ENCODE data around the gene LHX4.

DNA sequence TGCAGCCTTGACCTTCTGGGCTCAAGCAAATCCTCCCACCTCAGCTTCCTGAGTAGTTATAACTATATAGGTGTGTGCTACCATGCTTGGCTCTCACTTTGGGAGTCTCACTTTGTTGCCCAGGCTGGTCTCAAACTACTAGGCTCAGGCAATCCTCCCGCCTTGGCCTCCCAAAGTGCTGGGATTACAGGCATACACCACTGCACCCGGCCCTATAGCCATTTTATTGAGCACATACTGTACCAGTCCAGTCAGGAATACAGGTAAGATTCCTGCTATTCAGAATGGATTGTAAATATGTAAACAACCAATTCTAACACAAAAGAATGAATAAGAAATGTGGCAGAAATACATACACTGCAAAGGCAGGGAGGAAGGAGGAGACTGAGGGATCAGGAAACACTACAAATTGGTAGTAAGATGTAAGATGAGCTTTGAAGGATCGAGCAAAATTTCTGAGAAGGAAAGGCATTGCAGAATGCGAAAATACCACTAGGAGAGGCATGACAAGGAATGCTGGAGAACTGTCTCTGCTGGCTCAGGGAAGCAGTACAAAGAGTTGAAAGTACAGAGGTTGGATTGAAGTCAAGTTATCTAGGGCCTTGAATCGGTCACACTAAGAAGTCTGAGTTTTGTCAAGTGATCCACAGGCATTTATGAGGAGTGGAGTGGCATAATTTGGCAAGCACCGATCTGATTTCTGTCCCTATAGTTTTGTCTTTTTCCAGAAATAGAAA is 60.4 kb downstream of the LHX4 start:
- no peak for TF ChIP-seq POLR2A (IDR thresholded peaks at IDR 0.05)
- TF ChIP-seq, protein P1, sequence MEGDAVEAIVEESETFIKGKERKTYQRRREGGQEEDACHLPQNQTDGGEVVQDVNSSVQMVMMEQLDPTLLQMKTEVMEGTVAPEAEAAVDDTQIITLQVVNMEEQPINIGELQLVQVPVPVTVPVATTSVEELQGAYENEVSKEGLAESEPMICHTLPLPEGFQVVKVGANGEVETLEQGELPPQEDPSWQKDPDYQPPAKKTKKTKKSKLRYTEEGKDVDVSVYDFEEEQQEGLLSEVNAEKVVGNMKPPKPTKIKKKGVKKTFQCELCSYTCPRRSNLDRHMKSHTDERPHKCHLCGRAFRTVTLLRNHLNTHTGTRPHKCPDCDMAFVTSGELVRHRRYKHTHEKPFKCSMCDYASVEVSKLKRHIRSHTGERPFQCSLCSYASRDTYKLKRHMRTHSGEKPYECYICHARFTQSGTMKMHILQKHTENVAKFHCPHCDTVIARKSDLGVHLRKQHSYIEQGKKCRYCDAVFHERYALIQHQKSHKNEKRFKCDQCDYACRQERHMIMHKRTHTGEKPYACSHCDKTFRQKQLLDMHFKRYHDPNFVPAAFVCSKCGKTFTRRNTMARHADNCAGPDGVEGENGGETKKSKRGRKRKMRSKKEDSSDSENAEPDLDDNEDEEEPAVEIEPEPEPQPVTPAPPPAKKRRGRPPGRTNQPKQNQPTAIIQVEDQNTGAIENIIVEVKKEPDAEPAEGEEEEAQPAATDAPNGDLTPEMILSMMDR (IDR thresholded peaks at IDR 0.05) = no peak
- TF ChIP-seq EP300 (IDR thresholded peaks at IDR 0.05) = no peak
- no peak for TF ChIP-seq POLR2AphosphoS5 (IDR thresholded peaks at IDR 0.05)

Data from gastroesophageal sphincter (tissue), 3 donors.